HEK293T (cell line): ENCODE measurements around the gene CCDC8.
"Not testable (repeated sequence)": the region's sequence is repeated elsewhere in the genome, so short reads cannot be mapped to it uniquely, and the experiment has no call there.

Experiments used
- CTCF ChIA-PET: fragments of 350-600 bp; formaldehyde crosslinking; extraction: SDS; loops from one replicate; lab custom pipeline; 2021; ENCODE audit warnings: antibody characterized with exemption, inconsistent platforms; lab: Yijun Ruan, JAX
- POLR2A ChIA-PET: fragments of 350-600 bp; formaldehyde crosslinking; extraction: SDS; loops from one replicate; lab custom pipeline; 2020; ENCODE audit warnings: antibody characterized with exemption, inconsistent platforms; lab: Yijun Ruan, JAX
- DNase-seq: peaks from one replicate; pipeline ENCODE4 v3.0.0; 2012; ENCODE audit warnings: mixed read lengths; ENCODE audit errors: extremely low spot score
- ARNT ChIP-seq: fragments of 450-650 bp; IDR thresholded peaks from 2 replicates; pipeline ENCODE4 v1.6.1; 2017; ENCODE audit warnings: mild to moderate bottlenecking
- BHLHE40 ChIP-seq: fragments of 450-650 bp; IDR thresholded peaks from 2 replicates; pipeline ENCODE4 v1.6.1; 2016; ENCODE audit warnings: mild to moderate bottlenecking, moderate library complexity, borderline replicate concordance
- CTBP1 ChIP-seq: fragments of 450-650 bp; IDR thresholded peaks from 2 replicates; pipeline ENCODE4 v1.6.1; 2016; ENCODE audit warnings: borderline replicate concordance
- ELF4 ChIP-seq: fragments of 450-650 bp; IDR thresholded peaks from 2 replicates; pipeline ENCODE4 v1.6.1; 2017; ENCODE audit warnings: antibody characterized with exemption
- FOXA1 ChIP-seq: fragments of 450-650 bp; IDR thresholded peaks from 2 replicates; pipeline ENCODE4 v1.6.1; 2016; ENCODE audit warnings: mild to moderate bottlenecking
- FOXK2 ChIP-seq: fragments of 450-650 bp; IDR thresholded peaks from 2 replicates; pipeline ENCODE4 v1.6.1; 2016; ENCODE audit warnings: mild to moderate bottlenecking
- FOXM1 ChIP-seq: fragments of 450-650 bp; IDR thresholded peaks from 2 replicates; pipeline ENCODE4 v1.6.1; 2017; ENCODE audit warnings: mild to moderate bottlenecking, borderline replicate concordance
- HDGF ChIP-seq: fragments of 450-650 bp; IDR thresholded peaks from 2 replicates; pipeline ENCODE4 v1.6.1; 2017; ENCODE audit warnings: antibody characterized with exemption, borderline replicate concordance
- L3MBTL2 ChIP-seq: fragments of 450-650 bp; conservative IDR thresholded peaks from 2 replicates; pipeline ENCODE4 v1.6.1; 2016; ENCODE audit warnings: mild to moderate bottlenecking
- LEF1 ChIP-seq: fragments of 450-650 bp; IDR thresholded peaks from 2 replicates; pipeline ENCODE4 v1.6.1; 2017; ENCODE audit warnings: mild to moderate bottlenecking, borderline replicate concordance
- NFRKB ChIP-seq: fragments of 450-650 bp; IDR thresholded peaks from 2 replicates; pipeline ENCODE4 v1.6.1; 2016; ENCODE audit warnings: mild to moderate bottlenecking, moderate library complexity
- PKNOX1 ChIP-seq: fragments of 450-650 bp; IDR thresholded peaks from 2 replicates; pipeline ENCODE4 v1.6.1; 2016
- SP1 ChIP-seq: fragments of 450-650 bp; IDR thresholded peaks from 2 replicates; pipeline ENCODE4 v1.6.1; 2017
- SUZ12 ChIP-seq: fragments of 450-650 bp; IDR thresholded peaks from 2 replicates; pipeline ENCODE4 v1.6.1; 2016; ENCODE audit warnings: mild to moderate bottlenecking
- TARDBP ChIP-seq: fragments of 450-650 bp; IDR thresholded peaks from 2 replicates; pipeline ENCODE4 v1.6.1; 2016
- ZNF384 ChIP-seq: fragments of 450-650 bp; IDR thresholded peaks from 2 replicates; pipeline ENCODE4 v1.6.1; 2016

Gene CCDC8

GRCh38 chr19:46447824-46448223 lies 34.5 kb upstream of the CCDC8 start:
- ChIA-PET CTCF (no interaction called here), POLR2A (no interaction called here)
- TF ChIP-seq SUZ12 (no peak), FOXK2 (no peak), LEF1 (no peak), SP1 (no peak), ARNT (no peak), ELF4 (no peak), L3MBTL2 (no peak), FOXA1 (no peak), HDGF (no peak), TARDBP (no peak)
- DNase-seq, result no peak

- DNase-seq, result no peak
- POLR2A ChIA-PET, result no interaction called here
- CTCF ChIA-PET, result no interaction called here
- TF ChIP-seq TARDBP (no peak), HDGF (no peak), SUZ12 (no peak), SP1 (no peak), CTBP1 (no peak)
Observed at GRCh38 chr19:46447006-46447405, 33.6 kb upstream of the CCDC8 start.

- no peak for TF ChIP-seq SUZ12
- no peak for TF ChIP-seq ELF4
- no peak for TF ChIP-seq ZNF384
- no peak for TF ChIP-seq LEF1
- no peak for TF ChIP-seq FOXK2
- no peak for TF ChIP-seq BHLHE40
- TF ChIP-seq FOXM1, result no peak
- TF ChIP-seq FOXA1, result no peak
- TF ChIP-seq HDGF, result no peak
- no peak for TF ChIP-seq PKNOX1
- TF ChIP-seq SP1, result no peak
- no peak for TF ChIP-seq CTBP1
- CTCF ChIA-PET, result no interaction called here
- no peak for DNase-seq
- POLR2A ChIA-PET, result no interaction called here
Observed at GRCh38 chr19:46446021-46446420, 32.7 kb upstream of the CCDC8 start.

GRCh38 chr19:46442808-46443450 lies 29.6 kb upstream of the CCDC8 start:
- ChIA-PET CTCF (interaction anchor here (1.1 kb wide), 1 partner anchor 48 kb away, joined by 3 read pairs; no protein-coding TSS in a partner anchor), POLR2A (no interaction called here)
- no peak for TF ChIP-seq LEF1
- TF ChIP-seq TARDBP, result no peak
- no peak for TF ChIP-seq FOXM1
- no peak for TF ChIP-seq ARNT
- no peak for TF ChIP-seq BHLHE40
- no peak for TF ChIP-seq PKNOX1
- TF ChIP-seq L3MBTL2, result no peak
- DNase-seq, result no peak

GRCh38 chr19:46441866-46442265 lies 28.5 kb upstream of the CCDC8 start:
- CTCF ChIA-PET, result no interaction called here
- POLR2A ChIA-PET, result no interaction called here
- DNase-seq, result no peak
- TF ChIP-seq L3MBTL2, result no peak
- TF ChIP-seq LEF1, result no peak
- TF ChIP-seq CTBP1, result no peak
- no peak for TF ChIP-seq NFRKB
- TF ChIP-seq FOXA1, result no peak
- no peak for TF ChIP-seq PKNOX1
- no peak for TF ChIP-seq TARDBP
- TF ChIP-seq FOXM1, result no peak
- TF ChIP-seq FOXK2, result no peak
- no peak for TF ChIP-seq ARNT
- no peak for TF ChIP-seq ELF4
- TF ChIP-seq BHLHE40, result no peak
- no peak for TF ChIP-seq SUZ12
- TF ChIP-seq ZNF384, result no peak
- TF ChIP-seq HDGF, result no peak
- TF ChIP-seq SP1, result no peak

- POLR2A ChIA-PET, result interaction anchor here (1.5 kb wide), 1 partner anchor 23 kb away, joined by 4 read pairs; the partner anchor contains the start of gene CCDC8
- CTCF ChIA-PET, result not testable (repeated sequence)
Observed at GRCh38 chr19:46435689-46436088, 22.3 kb upstream of the CCDC8 start.

GRCh38 chr19:46435009-46435408 lies 21.6 kb upstream of the CCDC8 start:
- TF ChIP-seq BHLHE40 (no peak), ZNF384 (no peak), SUZ12 (no peak), LEF1 (no peak), TARDBP (no peak), PKNOX1 (no peak), NFRKB (no peak), FOXM1 (no peak), ARNT (no peak), HDGF (no peak), ELF4 (no peak), L3MBTL2 (no peak), FOXA1 (no peak), SP1 (no peak), CTBP1 (no peak)
- ChIA-PET POLR2A (no interaction called here), CTCF (no interaction called here)
- DNase-seq, result no peak

More at GRCh38 chr19:46435689-46436088, 22.3 kb upstream of the CCDC8 start:
- not testable (repeated sequence) for DNase-seq
- peak; percentile 31; the same call in 1 of the 2 replicates for TF ChIP-seq ZNF384

- CTCF ChIA-PET, DNase-seq, POLR2A ChIA-PET: not testable (repeated sequence)
Observed at GRCh38 chr19:46433470-46433869, 20.1 kb upstream of the CCDC8 start.
